Neuronal stem cell (in vitro differentiated cells): ENCODE results near the gene HDAC7.

Experiments
- DNase-seq: peaks from one replicate; pipeline ENCODE4 v3.0.0-alpha.2; 2013; ENCODE audit warnings: low spot score
- H2AFZ ChIP-seq: one replicate; pipeline ENCODE4 v1.6.1; 2013; ENCODE audit warnings: mild to moderate bottlenecking, low read length, inconsistent platforms
- H2AK5ac ChIP-seq: 2 replicates; pipeline ENCODE4 v1.6.1; 2013; ENCODE audit warnings: low read depth, mild to moderate bottlenecking, inconsistent platforms, low read length, moderate library complexity, mixed read lengths
- H2BK120ac ChIP-seq: 2 replicates; pipeline ENCODE4 v1.6.1; 2013; ENCODE audit warnings: low read depth, mild to moderate bottlenecking, inconsistent platforms, low read length, moderate library complexity, mixed read lengths
- H2BK12ac ChIP-seq: one replicate; pipeline ENCODE4 v1.6.1; 2013; ENCODE audit warnings: low read length, inconsistent platforms
- H2BK15ac ChIP-seq: 2 replicates; pipeline ENCODE4 v1.6.1; 2013; ENCODE audit warnings: mild to moderate bottlenecking, low read length, inconsistent platforms, mixed read lengths
- H2BK5ac ChIP-seq: one replicate; pipeline ENCODE4 v1.6.1; 2013; ENCODE audit warnings: inconsistent platforms, mild to moderate bottlenecking, low read length, moderate library complexity
- H3K14ac ChIP-seq: one replicate; pipeline ENCODE4 v1.6.1; 2013; ENCODE audit warnings: low read length, inconsistent platforms
- H3K18ac ChIP-seq: 2 replicates; pipeline ENCODE4 v1.6.1; 2013; ENCODE audit warnings: low read length, inconsistent platforms
- H3K23ac ChIP-seq: 2 replicates; pipeline ENCODE4 v1.6.1; 2013; ENCODE audit warnings: low read depth, mild to moderate bottlenecking, mixed read lengths, low read length, inconsistent platforms; ENCODE audit not compliant: poor library complexity
- H3K27ac ChIP-seq: replicated peaks from 3 replicates; pipeline ENCODE4 v1.5.1; 2013; ENCODE audit warnings: low read length, inconsistent platforms
- H3K27me3 ChIP-seq, 3 experiments: 2 replicates each; pipeline ENCODE4 v1.6.1; 2013; ENCODE audit warnings: low read length in 3 of 3, mild to moderate bottlenecking in 2 of 3, inconsistent platforms in 1 of 3, low read depth in 1 of 3, mixed read lengths in 1 of 3, moderate library complexity in 1 of 3; ENCODE audit not compliant: control insufficient read depth in 3 of 3, insufficient read depth in 3 of 3
- H3K36me3 ChIP-seq, 2 donors: replicated peaks in 1 of 2; 2 replicates each; pipeline ENCODE4 v1.6.1; 2013; ENCODE audit warnings: low read length in 2 of 2; ENCODE audit not compliant: control insufficient read depth in 2 of 2, insufficient read depth in 2 of 2
- H3K4ac ChIP-seq: 2 replicates; pipeline ENCODE4 v1.6.1; 2013; ENCODE audit warnings: inconsistent platforms, mild to moderate bottlenecking, low read length, moderate library complexity
- H3K4me1 ChIP-seq, 2 donors: 1 replicate in 1 of 2; 2 replicates in 1 of 2; pipeline ENCODE4 v1.6.1; 2013; ENCODE audit warnings: low read length in 2 of 2, low read depth in 1 of 2; ENCODE audit not compliant: control insufficient read depth in 2 of 2, insufficient read depth in 1 of 2
- H3K4me2 ChIP-seq: one replicate; pipeline ENCODE4 v1.6.1; 2013; ENCODE audit warnings: mild to moderate bottlenecking, low read length, inconsistent platforms; ENCODE audit not compliant: insufficient read depth, poor library complexity, severe bottlenecking
- H3K4me3 ChIP-seq, 2 donors: 2 replicates each; pipeline ENCODE4 v1.5.1; 2013; ENCODE audit warnings: low read length in 2 of 2, mild to moderate bottlenecking in 2 of 2, inconsistent platforms in 1 of 2, moderate library complexity in 1 of 2
- H3K79me1 ChIP-seq: one replicate; pipeline ENCODE4 v1.6.1; 2013; ENCODE audit warnings: low read depth, mild to moderate bottlenecking, inconsistent platforms, low read length, moderate library complexity
- H3K9ac ChIP-seq: one replicate; pipeline ENCODE4 v1.6.1; 2013; ENCODE audit warnings: mild to moderate bottlenecking, low read depth, low read length, inconsistent platforms; ENCODE audit not compliant: poor library complexity
- H3K9me3 ChIP-seq, 2 donors: replicated peaks in 1 of 2; 2 replicates each; pipeline versions ENCODE3 to v1.6.1; 2013; ENCODE audit warnings: low read length in 2 of 2, mild to moderate bottlenecking in 2 of 2, inconsistent platforms in 1 of 2, low read depth in 1 of 2, mixed read lengths in 1 of 2, moderate library complexity in 1 of 2; ENCODE audit not compliant: control insufficient read depth in 2 of 2, insufficient read depth in 1 of 2
- H4K8ac ChIP-seq: one replicate; pipeline ENCODE4 v1.6.1; 2013; ENCODE audit warnings: low read depth, mild to moderate bottlenecking, inconsistent platforms, low read length, moderate library complexity
- H4K91ac ChIP-seq: one replicate; pipeline ENCODE4 v1.6.1; 2013; ENCODE audit warnings: low read length, low read depth, mild to moderate bottlenecking, inconsistent platforms; ENCODE audit not compliant: poor library complexity
- WGBS, 2 donors: extraction: QIAGEN DNeasy Blood & Tissue Kit; methylation state at CpG; one replicate each; pipeline ENCODE4 v1.1.7; 2013; ENCODE audit warnings: missing lambda C conversion rate in 2 of 2, mixed read lengths in 1 of 2; ENCODE audit not compliant: insufficient read length in 2 of 2, insufficient replicate concordance in 1 of 2; ENCODE audit errors: extremely low coverage in 2 of 2; 5-methylcytosine and 5-hydroxymethylcytosine counted together

The HDAC7 gene

GRCh38 chr12:47742253-47742825 is 77.4 kb downstream of the HDAC7 start:
- no peak overlapping the region for H3K18ac ChIP-seq
- no peak overlapping the region for H4K8ac ChIP-seq
- no peak overlapping the region for H3K4me2 ChIP-seq
- H2AFZ ChIP-seq, result no peak overlapping the region
- H3K36me3 ChIP-seq, result no peaks in the 10 kb centered on the region
- DNase-seq, result no peak
- no peak overlapping the region for H3K23ac ChIP-seq
- H3K9me3 ChIP-seq, result no peaks in the 10 kb centered on the region
- no peak overlapping the region for H2BK120ac ChIP-seq
- H2AK5ac ChIP-seq, result no peak overlapping the region
- H3K79me1 ChIP-seq, result no peaks in the 10 kb centered on the region
- H3K4me1 ChIP-seq, result peaks cover 2 to 17% of the 10 kb centered on the region in 2 donors
- H3K27ac ChIP-seq, result no peak overlapping the region
- H3K14ac ChIP-seq, result no peak overlapping the region
- H2BK12ac ChIP-seq, result no peak overlapping the region
- H4K91ac ChIP-seq, result no peak overlapping the region
- no peak overlapping the region for H3K9ac ChIP-seq
- no peak overlapping the region for H2BK5ac ChIP-seq
- no peaks in the 10 kb centered on the region for H3K27me3 ChIP-seq
- WGBS, 2 donors, result no CpG with 5 or more reads among the region's 7 CpGs
- H2BK15ac ChIP-seq, result no peak overlapping the region
- H3K4ac ChIP-seq, result no peak overlapping the region
- H3K4me3 ChIP-seq, result no peak overlapping the region

DNA sequence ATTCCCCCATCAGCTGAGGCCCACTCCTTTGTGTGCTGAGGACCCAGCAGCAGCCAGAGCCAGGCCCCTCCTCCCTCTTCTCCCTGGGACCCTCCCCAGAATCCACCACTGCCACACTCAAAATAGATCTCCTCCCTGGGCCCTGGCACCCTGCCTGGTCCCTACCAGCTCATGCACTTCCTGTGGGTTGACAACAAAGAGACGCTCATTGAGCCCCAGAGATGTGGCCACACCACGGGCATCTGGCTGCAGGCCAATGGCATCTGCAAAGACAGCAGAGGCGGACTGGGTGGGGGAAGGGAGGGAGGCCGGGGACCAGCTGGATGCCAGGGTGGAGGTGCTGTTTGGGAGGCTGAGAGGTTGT is 78.4 kb downstream of the HDAC7 start:
- Histone ChIP-seq H3K27ac (no peak overlapping the region), H3K9ac (no peak overlapping the region), H4K91ac (no peak overlapping the region), H2BK120ac (peak overlapping the region; percentile 0), H3K9me3 (no peaks in the 10 kb centered on the region), H2AK5ac (no peak overlapping the region), H3K18ac (peak overlapping the region; percentile 60), H2AFZ (peak overlapping the region; percentile 37), H3K27me3 (no peaks in the 10 kb centered on the region), H2BK12ac (no peak overlapping the region), H3K4me1 (peaks cover 7 to 21% of the 10 kb centered on the region in 2 donors), H2BK15ac (no peak overlapping the region), H3K23ac (no peak overlapping the region), H3K4ac (no peak overlapping the region), H4K8ac (no peak overlapping the region), H3K79me1 (no peaks in the 10 kb centered on the region), H3K4me3 (no peak overlapping the region), H3K14ac (no peak overlapping the region), H2BK5ac (peak overlapping the region; percentile 7), H3K36me3 (no peaks in the 10 kb centered on the region), H3K4me2 (no peak overlapping the region)
- no CpG with 5 or more reads among the region's 4 CpGs for WGBS, 2 donors
- DNase-seq, result no peak

DNA sequence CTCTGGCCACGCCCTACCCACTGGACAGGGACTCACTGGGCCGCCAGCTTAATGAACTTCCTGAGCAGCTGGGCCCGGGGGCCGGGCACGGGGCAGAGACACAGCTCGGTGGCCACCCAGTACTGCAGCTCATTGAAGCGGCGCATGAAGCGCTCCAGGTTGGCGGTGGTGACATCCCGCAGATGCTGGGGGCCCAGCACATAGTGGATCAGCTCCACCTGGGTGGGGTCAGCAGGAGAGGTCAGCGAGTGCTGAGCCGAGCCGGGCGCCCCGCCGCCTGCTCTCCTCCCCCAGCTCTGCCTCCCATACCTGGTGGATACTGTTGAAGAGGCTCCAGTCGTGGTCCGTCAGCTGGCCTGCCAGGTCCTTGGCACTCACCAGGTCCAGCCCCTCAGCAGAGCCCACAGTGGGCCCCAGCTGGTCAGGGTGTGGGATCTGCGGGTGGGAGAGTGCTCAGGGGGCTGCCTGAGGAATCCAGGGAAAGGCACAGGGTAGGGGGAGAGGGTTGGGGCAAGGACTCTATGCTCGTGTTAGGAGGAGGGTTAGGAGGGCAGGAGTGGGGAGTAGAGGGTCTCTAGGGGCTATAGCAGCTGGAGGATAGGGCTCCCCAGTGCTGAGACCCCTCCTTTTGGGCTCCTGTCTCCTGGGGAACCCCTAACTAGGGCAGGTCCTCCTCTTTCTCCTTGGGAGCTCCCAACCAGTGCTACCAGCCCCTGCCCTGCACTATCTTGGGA is 78.9 kb downstream of the HDAC7 start:
- Histone ChIP-seq H3K79me1 (no peaks in the 10 kb centered on the region), H3K4me3 (no peak overlapping the region), H2AK5ac (peak overlapping the region; percentile 16), H3K18ac (peak overlapping the region; percentile 3), H2BK15ac (no peak overlapping the region), H4K8ac (no peak overlapping the region), H3K27ac (no peak overlapping the region), H2BK120ac (peak overlapping the region; percentile 0), H3K36me3 (no peaks in the 10 kb centered on the region), H2AFZ (peak overlapping the region; percentile 37), H2BK12ac (no peak overlapping the region), H3K14ac (no peak overlapping the region), H2BK5ac (peak overlapping the region; percentile 7), H3K23ac (no peak overlapping the region), H3K4me1 (peaks cover 9 to 24% of the 10 kb centered on the region in 2 donors), H4K91ac (no peak overlapping the region), H3K9me3 (no peaks in the 10 kb centered on the region), H3K9ac (no peak overlapping the region), H3K4ac (no peak overlapping the region), H3K27me3 (no peaks in the 10 kb centered on the region), H3K4me2 (no peak overlapping the region)
- no peak for DNase-seq
- no CpG with 5 or more reads among the region's 21 CpGs for WGBS, 2 donors

DNA sequence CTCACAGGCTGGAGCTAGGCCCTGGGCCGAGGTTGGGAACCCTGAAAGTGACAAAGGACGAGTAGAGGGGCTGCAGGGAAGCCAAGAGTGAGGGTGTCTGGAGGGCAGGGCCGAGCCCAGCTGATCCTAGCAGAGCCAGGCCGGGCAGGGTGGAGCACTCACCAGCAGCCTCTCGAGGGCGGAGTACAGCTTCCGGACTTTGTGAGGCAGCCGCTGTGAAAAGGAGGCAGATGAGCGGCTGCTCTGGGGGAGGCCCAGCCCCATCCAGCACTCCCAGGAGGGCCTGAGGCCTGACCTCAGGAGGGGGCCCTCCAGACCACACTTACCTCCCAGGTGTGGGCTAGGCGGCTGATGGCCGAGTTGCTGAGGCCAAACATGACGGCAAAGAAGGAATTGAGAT is 79.7 kb downstream of the HDAC7 start:
- DNase-seq, result no peak

More for the DNA sequence above, 79.7 kb downstream of the HDAC7 start:
- no peak overlapping the region for H3K4me2 ChIP-seq
- no peaks in the 10 kb centered on the region for H3K79me1 ChIP-seq
- no peaks in the 10 kb centered on the region for H3K36me3 ChIP-seq
- WGBS, 2 donors, result no CpG with 5 or more reads among the region's 12 CpGs
- no peak overlapping the region for H2BK5ac ChIP-seq
- H3K4me1 ChIP-seq, result peaks cover 17 to 24% of the 10 kb centered on the region in 2 donors
- no peaks in the 10 kb centered on the region for H3K9me3 ChIP-seq
- H3K9ac ChIP-seq, result peak overlapping the region; percentile 51
- H4K91ac ChIP-seq, result no peak overlapping the region
- no peak overlapping the region for H2BK120ac ChIP-seq
- peak overlapping the region; percentile 38 for H3K4ac ChIP-seq
- peak overlapping the region; percentile 6 for H2BK15ac ChIP-seq
- no peak overlapping the region for H2BK12ac ChIP-seq
- H3K18ac ChIP-seq, result peak overlapping the region; percentile 11
- no peak overlapping the region for H2AFZ ChIP-seq
- H3K23ac ChIP-seq, result no peak overlapping the region
- H2AK5ac ChIP-seq, result peak overlapping the region; percentile 68
- no peak overlapping the region for H3K27ac ChIP-seq
- H3K14ac ChIP-seq, result no peak overlapping the region
- no peak overlapping the region for H4K8ac ChIP-seq
- no peak overlapping the region for H3K4me3 ChIP-seq
- H3K27me3 ChIP-seq, result no peaks in the 10 kb centered on the region
